Suprapubic skin (tissue), 4 donors: ENCODE data around the gene CPHXL.

Experiments
- CTCF ChIP-seq, 2 donors: fragments of 200-600 bp in 1 of 2; fragments of 450-650 bp in 1 of 2; sonication (generic) in 1 of 2; IDR thresholded peaks; one replicate each; pipeline ENCODE4 v1.5.1; 2016 to 2019; ENCODE audit warnings: antibody characterized with exemption in 2 of 2, mild to moderate bottlenecking in 1 of 2, moderate library complexity in 1 of 2
- EP300 ChIP-seq: sonication (generic); formaldehyde crosslinking; IDR thresholded peaks from one replicate; pipeline ENCODE4 v1.6.1; 2017; ENCODE audit warnings: antibody characterized with exemption
- POLR2A ChIP-seq, 2 donors: fragments of 450-650 bp; IDR thresholded peaks; one replicate each; pipeline ENCODE4 v1.6.1; 2017; ENCODE audit warnings: antibody characterized with exemption in 2 of 2, mild to moderate bottlenecking in 2 of 2, moderate library complexity in 2 of 2
- POLR2AphosphoS5 ChIP-seq, 3 donors: sonication (generic); formaldehyde crosslinking; IDR thresholded peaks; one replicate each; pipeline ENCODE4 v1.6.1; 2017; ENCODE audit warnings: antibody characterized with exemption in 3 of 3

GRCh38 chr16:75746359-75746758 is 20.1 kb upstream of the CPHXL start:
- TF ChIP-seq CTCF (IDR thresholded peaks at IDR 0.05) (no peak), POLR2AphosphoS5 (IDR thresholded peaks at IDR 0.05) (no peak), POLR2A (IDR thresholded peaks at IDR 0.05) (no peak), EP300 (no peak)
